H9 (cell line): ENCODE measurements around the gene ULK4. TPM values are rescaled to one million over a fixed set of nuclear protein-coding genes. Genes with fewer than 3 reads are reported as not detected.

Experiments used
- DNase-seq: peaks from one replicate; pipeline ENCODE4 v3.0.0-alpha.2; 2017
- H2AFZ ChIP-seq: one replicate; pipeline ENCODE4 v1.6.1; 2013; ENCODE audit warnings: mild to moderate bottlenecking, low read length, control low read depth, moderate library complexity
- H2AK5ac ChIP-seq: 2 replicates; pipeline ENCODE4 v1.6.1; 2013; ENCODE audit warnings: low read length, control low read depth, mixed read lengths; ENCODE audit not compliant: insufficient read length
- H2BK120ac ChIP-seq: one replicate; pipeline ENCODE4 v1.6.1; 2013; ENCODE audit warnings: low read depth, mild to moderate bottlenecking, low read length, control low read depth, inconsistent platforms; ENCODE audit not compliant: poor library complexity, severe bottlenecking
- H2BK12ac ChIP-seq: 2 replicates; pipeline ENCODE4 v1.6.1; 2013; ENCODE audit warnings: low read length, control low read depth, mixed read lengths, low read depth; ENCODE audit not compliant: insufficient read length
- H2BK15ac ChIP-seq: 2 replicates; pipeline ENCODE4 v1.6.1; 2013; ENCODE audit warnings: low read depth, low read length, control low read depth
- H2BK20ac ChIP-seq: one replicate; pipeline ENCODE4 v1.6.1; 2013; ENCODE audit warnings: low read depth, mild to moderate bottlenecking, low read length, control low read depth, inconsistent platforms; ENCODE audit not compliant: poor library complexity, severe bottlenecking
- H2BK5ac ChIP-seq: 2 replicates; pipeline ENCODE4 v1.6.1; 2013; ENCODE audit warnings: low read length, control low read depth, mixed read lengths; ENCODE audit not compliant: insufficient read length
- H3K14ac ChIP-seq: 2 replicates; pipeline ENCODE4 v1.6.1; 2013; ENCODE audit warnings: low read length, control low read depth; ENCODE audit not compliant: insufficient read depth
- H3K18ac ChIP-seq: 2 replicates; pipeline ENCODE4 v1.6.1; 2013; ENCODE audit warnings: low read depth, mild to moderate bottlenecking, mixed read lengths, low read length, control low read depth; ENCODE audit not compliant: insufficient read length
- H3K23ac ChIP-seq: 2 replicates; pipeline ENCODE4 v1.6.1; 2013; ENCODE audit warnings: low read length, control low read depth, mixed read lengths, low read depth; ENCODE audit not compliant: insufficient read length
- H3K23me2 ChIP-seq: 2 replicates; pipeline ENCODE4 v1.6.1; 2013; ENCODE audit warnings: low read depth, mild to moderate bottlenecking, mixed read lengths, low read length, control low read depth; ENCODE audit not compliant: insufficient read length, poor library complexity, severe bottlenecking
- H3K27ac ChIP-seq: 2 replicates; pipeline ENCODE4 v1.5.1; 2013; ENCODE audit warnings: low read length, control low read depth, mixed read lengths, low read depth; ENCODE audit not compliant: insufficient read length
- H3K27me3 ChIP-seq: 2 replicates; pipeline ENCODE4 v1.6.1; 2013; ENCODE audit warnings: low read length, control low read depth, inconsistent platforms; ENCODE audit not compliant: insufficient read depth
- H3K4ac ChIP-seq: 2 replicates; pipeline ENCODE4 v1.6.1; 2013; ENCODE audit warnings: low read depth, mild to moderate bottlenecking, control low read depth, inconsistent platforms, low read length, moderate library complexity
- H3K4me1 ChIP-seq: 2 replicates; pipeline ENCODE4 v1.6.1; 2013; ENCODE audit warnings: low read length, control low read depth, inconsistent platforms; ENCODE audit not compliant: insufficient read depth
- H3K4me2 ChIP-seq: 2 replicates; pipeline ENCODE4 v1.6.1; 2013; ENCODE audit warnings: low read length, control low read depth, mixed read lengths; ENCODE audit not compliant: insufficient read length, insufficient read depth
- H3K56ac ChIP-seq: 2 replicates; pipeline ENCODE4 v1.6.1; 2013; ENCODE audit warnings: low read depth, mild to moderate bottlenecking, mixed read lengths, low read length, control low read depth; ENCODE audit not compliant: insufficient read length
- H3K79me1 ChIP-seq: 2 replicates; pipeline ENCODE4 v1.6.1; 2013; ENCODE audit warnings: low read depth, mild to moderate bottlenecking, moderate library complexity, low read length, control low read depth, inconsistent platforms; ENCODE audit not compliant: insufficient read depth, poor library complexity, severe bottlenecking
- H3K79me2 ChIP-seq: 2 replicates; pipeline ENCODE4 v1.6.1; 2013; ENCODE audit warnings: low read length, control low read depth, inconsistent platforms; ENCODE audit not compliant: insufficient read depth
- H3K9ac ChIP-seq: 2 replicates; pipeline ENCODE4 v1.6.1; 2013; ENCODE audit warnings: low read length, control low read depth, mixed read lengths; ENCODE audit not compliant: insufficient read length; ENCODE audit errors: extremely low read depth
- H3K9me3 ChIP-seq: one replicate; pipeline ENCODE4 v1.6.1; 2013; ENCODE audit warnings: low read depth, low read length, inconsistent platforms; ENCODE audit not compliant: control insufficient read depth
- H3T11ph ChIP-seq: one replicate; pipeline ENCODE4 v1.6.1; 2013; ENCODE audit warnings: mild to moderate bottlenecking, low read length, control low read depth, inconsistent platforms
- H4K20me1 ChIP-seq: one replicate; pipeline ENCODE4 v1.6.1; 2013; ENCODE audit not compliant: control insufficient read depth, insufficient read length, insufficient read depth
- H4K5ac ChIP-seq: 2 replicates; pipeline ENCODE4 v1.6.1; 2013; ENCODE audit warnings: low read depth, mild to moderate bottlenecking, mixed read lengths, low read length, control low read depth; ENCODE audit not compliant: insufficient read length
- H4K8ac ChIP-seq: replicated peaks from 2 replicates; pipeline ENCODE4 v1.6.1; 2013; ENCODE audit warnings: low read length, control low read depth, mixed read lengths, low read depth; ENCODE audit not compliant: insufficient read length
- H4K91ac ChIP-seq: 2 replicates; pipeline ENCODE4 v1.6.1; 2013; ENCODE audit warnings: low read depth, mild to moderate bottlenecking, moderate library complexity, mixed read lengths, low read length, control low read depth; ENCODE audit not compliant: insufficient read length
- H3K27ac Mint-ChIP-seq, 3 experiments: 2 replicates in 2 of 3; 3 replicates in 1 of 3; pipeline ENCODE4 v1.8.0; 2020 to 2021; ENCODE audit warnings: mixed read lengths in 3 of 3, mild to moderate bottlenecking in 1 of 3, moderate library complexity in 1 of 3
- H3K27me3 Mint-ChIP-seq: 2 replicates; pipeline ENCODE4 v1.8.0; 2021; ENCODE audit warnings: low read depth, mild to moderate bottlenecking, moderate library complexity, mixed read lengths
- H3K36me3 Mint-ChIP-seq, 3 experiments: 2 replicates in 2 of 3; 3 replicates in 1 of 3; pipeline ENCODE4 v1.8.0; 2020 to 2021; ENCODE audit warnings: low read depth in 3 of 3, mixed read lengths in 3 of 3; ENCODE audit not compliant: insufficient read depth in 1 of 3
- H3K4me1 Mint-ChIP-seq, 2 experiments: 2 replicates each; pipeline ENCODE4 v1.8.0; 2020; ENCODE audit warnings: mixed read lengths in 2 of 2
- H3K4me3 Mint-ChIP-seq, 2 experiments: 2 replicates in 1 of 2; 3 replicates in 1 of 2; pipeline ENCODE4 v1.8.0; 2020 to 2021; ENCODE audit warnings: mild to moderate bottlenecking in 2 of 2, mixed read lengths in 2 of 2, moderate library complexity in 1 of 2
- H3K9me3 Mint-ChIP-seq, 2 experiments: 2 replicates in 1 of 2; 3 replicates in 1 of 2; pipeline ENCODE4 v1.8.0; 2020; ENCODE audit warnings: mild to moderate bottlenecking in 2 of 2, mixed read lengths in 2 of 2, moderate library complexity in 1 of 2
- CTCF ChIP-seq: fragments of 200-600 bp; sonication (generic); conservative IDR thresholded peaks from 3 replicates; pipeline ENCODE4 v1.8.0; 2021; ENCODE audit warnings: antibody characterized with exemption, mild to moderate bottlenecking
- total RNA-seq: library from RNA; stranded (reverse); gene quantifications from 2 replicates; pipeline ENCODE4 v1.2.1, GENCODE V29; 2021

The ULK4 gene
- total RNA-seq, 1 experiment from 2014 or later = 12.9 TPM

DNA sequence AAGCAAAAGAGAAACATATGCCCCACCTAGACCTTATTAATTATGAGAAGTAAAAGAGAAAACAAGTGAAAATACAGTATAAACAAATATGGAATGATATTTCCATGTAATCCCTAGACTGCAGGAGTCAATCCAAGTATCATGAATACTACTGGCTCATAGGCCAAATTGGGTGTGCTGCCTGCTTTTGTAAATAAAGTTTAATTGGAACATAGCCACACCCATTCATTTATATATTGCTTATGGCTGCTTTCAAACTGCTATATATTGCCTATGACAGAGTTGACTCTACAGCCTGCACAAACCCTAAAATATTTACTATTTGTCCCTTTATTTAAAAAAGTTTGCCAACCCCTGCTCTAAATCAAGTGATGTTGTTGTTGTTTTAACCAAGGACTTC is 5.3 kb downstream of the ULK4 start:
- no peak overlapping the region for H2BK5ac ChIP-seq
- no peaks in the 10 kb centered on the region for H3K23me2 ChIP-seq
- no peaks in the 10 kb centered on the region for H3K79me1 ChIP-seq
- no peak overlapping the region for H2BK12ac ChIP-seq
- no peak overlapping the region for H4K5ac ChIP-seq
- H3K9ac ChIP-seq = no peak overlapping the region
- no peak overlapping the region for H3K27ac ChIP-seq
- H3K4me1 Mint-ChIP-seq = peaks cover 10 to 16% of the 10 kb centered on the region in 2 experiments
- H3K4me1 ChIP-seq = no peaks in the 10 kb centered on the region
- H3K9me3 ChIP-seq = no peaks in the 10 kb centered on the region
- no peak overlapping the region for H2BK20ac ChIP-seq
- H3K4me2 ChIP-seq = no peak overlapping the region
- H3K14ac ChIP-seq = no peak overlapping the region
- H3K36me3 Mint-ChIP-seq = peaks cover 4 to 10% (median 5%) of the 10 kb centered on the region in 3 experiments; a peak in 6 of 7 replicates
- H3K27me3 ChIP-seq = no peaks in the 10 kb centered on the region
- H3K27me3 Mint-ChIP-seq = no peaks in the 10 kb centered on the region
- H3K79me2 ChIP-seq = peaks cover 3% of the 10 kb centered on the region; the same call in 1 of the 2 replicates
- H4K91ac ChIP-seq = no peak overlapping the region
- no peak overlapping the region for H2BK120ac ChIP-seq
- no peaks in the 10 kb centered on the region for H3K9me3 Mint-ChIP-seq
- H2BK15ac ChIP-seq = no peak overlapping the region
- H3K27ac Mint-ChIP-seq = no peak overlapping the region
- no peak overlapping the region for H2AK5ac ChIP-seq
- H2AFZ ChIP-seq = no peak overlapping the region
- no peak overlapping the region for H3T11ph ChIP-seq
- no peak overlapping the region for H3K23ac ChIP-seq
- TF ChIP-seq CTCF = no peak
- H3K4ac ChIP-seq = no peak overlapping the region
- no peak for DNase-seq
- H3K18ac ChIP-seq = no peak overlapping the region
- no peaks in the 10 kb centered on the region for H4K20me1 ChIP-seq
- no peak overlapping the region for H4K8ac ChIP-seq
- H3K4me3 Mint-ChIP-seq = no peak overlapping the region
- H3K56ac ChIP-seq = no peak overlapping the region
